GM12878 (cell line): ENCODE data around the gene CIAO2A.

Experiments
- CTCF ChIP-seq, 3 experiments: IDR thresholded peaks in 2 of 3; conservative IDR thresholded peaks in 1 of 3; 2 replicates each; pipeline ENCODE4 v1.5.1; 2011; ENCODE audit warnings: low read depth in 3 of 3, low read length in 3 of 3, mild to moderate bottlenecking in 3 of 3, control low read depth in 2 of 3, moderate library complexity in 2 of 3, inconsistent platforms in 1 of 3, mixed read lengths in 1 of 3; ENCODE audit not compliant: control insufficient read depth in 2 of 3, insufficient read depth in 1 of 3; ENCODE audit errors: extremely low read depth in 1 of 3
- EZH2 ChIP-seq: IDR thresholded peaks from 2 replicates; pipeline ENCODE4 v1.6.1; 2012; ENCODE audit warnings: low read depth, mild to moderate bottlenecking, control low read depth, inconsistent platforms, low read length, borderline replicate concordance; ENCODE audit not compliant: control insufficient read depth
- RCOR1 ChIP-seq: conservative IDR thresholded peaks from 2 replicates; pipeline ENCODE4 v1.6.1; 2012; ENCODE audit warnings: low read depth, low read length, improper control_type of control experiment

- TF ChIP-seq RCOR1 (no peak), EZH2 (no peak), CTCF (IDR thresholded peaks at IDR 0.05 in 2 of 3, conservative IDR thresholded peaks at IDR 0.05 in 1 of 3; ENCODE audit: control insufficient read depth in 2 of 3, extremely low read depth in 1 of 3, insufficient read depth in 1 of 3, low read depth in 3 of 3, low read length in 3 of 3) (no peak)
These were observed 58.1 kb downstream of the CIAO2A start for GRCh38 chr15:64035525-64035924.
